ENCODE measurements around the gene SSBP4.

- TF ChIP-seq CTCF (IDR thresholded peaks at IDR 0.05 in 2 of 3, conservative IDR thresholded peaks at IDR 0.05 in 1 of 3; ENCODE audit: borderline replicate concordance in 1 of 3, insufficient read depth in 1 of 3, low read depth in 2 of 3, low read length in 2 of 3) (no peak), POLR2A (IDR thresholded peaks at IDR 0.05; ENCODE audit: borderline replicate concordance, extremely low read depth, insufficient read depth, insufficient read length) (no peak), MAX (IDR thresholded peaks at IDR 0.05) (no peak), ZFX (IDR thresholded peaks at IDR 0.05) (no peak), EZH2 (IDR thresholded peaks at IDR 0.05) (no peak), JUND (IDR thresholded peaks at IDR 0.05) (no peak), CEBPB (IDR thresholded peaks at IDR 0.05; ENCODE audit: low read depth) (no peak)
These were observed 8.0 kb downstream of the SSBP4 start for GRCh38 chr19:18427080-18427742.

All from HCT116 (cell line).